ENCODE results near the gene FUT3. TPM values are rescaled to one million over a fixed set of nuclear protein-coding genes. Genes with fewer than 3 reads are reported as not detected.

FUT3 gene
- total RNA-seq, 1 donor from 2014 or later = 0.84 TPM

DNA sequence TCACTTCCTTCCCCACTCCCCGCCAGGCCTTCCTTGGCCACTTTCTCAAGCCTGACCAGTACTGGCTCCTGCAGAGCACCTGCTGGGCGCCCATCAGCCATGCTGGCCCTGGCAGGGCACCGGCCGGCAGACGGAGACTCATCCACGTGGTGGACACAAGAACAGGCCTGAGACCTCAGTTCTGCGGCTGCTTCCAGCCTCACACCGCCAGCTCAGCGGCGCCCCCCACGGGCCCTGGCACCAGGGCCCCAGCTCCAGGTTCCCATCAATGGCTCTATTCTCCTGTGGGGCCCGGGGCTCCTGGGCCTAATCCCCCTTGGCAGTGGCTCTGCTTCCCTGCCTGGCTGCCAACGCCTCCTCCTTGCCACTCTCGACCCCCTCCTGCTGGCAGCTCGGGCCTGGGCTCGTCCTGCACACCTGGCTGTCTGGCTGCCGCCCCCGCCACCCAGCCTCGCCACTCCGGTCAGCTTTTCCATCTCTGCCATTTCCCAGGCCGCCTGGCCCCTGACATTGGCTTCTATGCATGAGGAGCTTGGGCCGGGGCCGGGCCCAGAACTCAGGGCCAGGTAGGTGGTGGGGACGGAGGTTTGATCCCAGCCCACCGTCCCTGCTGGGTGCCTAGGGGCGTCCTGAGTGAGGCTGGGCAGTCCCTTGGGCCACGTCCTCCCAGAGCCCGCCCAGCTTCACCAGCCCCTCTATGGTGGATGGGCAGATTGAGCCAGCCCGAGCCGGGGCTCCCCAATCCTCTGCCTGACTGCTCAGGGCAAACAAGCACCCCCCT, 46.1 kb upstream of the FUT3 start:
- Mint-ChIP-seq H3K27ac (ENCODE audit: unreplicated experiment) (no peak overlapping the region), H3K9me3 (ENCODE audit: unreplicated experiment) (no peaks in the 10 kb centered on the region), H3K4me1 (ENCODE audit: low read depth, unreplicated experiment) (peaks cover 3% of the 10 kb centered on the region), H3K27me3 (ENCODE audit: low read depth, unreplicated experiment) (no peaks in the 10 kb centered on the region), H3K4me3 (ENCODE audit: unreplicated experiment) (no peak overlapping the region), H3K36me3 (ENCODE audit: low read depth, unreplicated experiment) (peaks cover 7% of the 10 kb centered on the region)
- H3K27me3 ChIP-seq (ENCODE audit: insufficient read depth, low read length) = no peaks in the 10 kb centered on the region
- no peak overlapping the region for H3K27ac ChIP-seq (ENCODE audit: low read depth, low read length)
- H3K4me3 ChIP-seq (ENCODE audit: insufficient read depth, low read depth, low read length) = no peak overlapping the region
- TF ChIP-seq, protein P1, sequence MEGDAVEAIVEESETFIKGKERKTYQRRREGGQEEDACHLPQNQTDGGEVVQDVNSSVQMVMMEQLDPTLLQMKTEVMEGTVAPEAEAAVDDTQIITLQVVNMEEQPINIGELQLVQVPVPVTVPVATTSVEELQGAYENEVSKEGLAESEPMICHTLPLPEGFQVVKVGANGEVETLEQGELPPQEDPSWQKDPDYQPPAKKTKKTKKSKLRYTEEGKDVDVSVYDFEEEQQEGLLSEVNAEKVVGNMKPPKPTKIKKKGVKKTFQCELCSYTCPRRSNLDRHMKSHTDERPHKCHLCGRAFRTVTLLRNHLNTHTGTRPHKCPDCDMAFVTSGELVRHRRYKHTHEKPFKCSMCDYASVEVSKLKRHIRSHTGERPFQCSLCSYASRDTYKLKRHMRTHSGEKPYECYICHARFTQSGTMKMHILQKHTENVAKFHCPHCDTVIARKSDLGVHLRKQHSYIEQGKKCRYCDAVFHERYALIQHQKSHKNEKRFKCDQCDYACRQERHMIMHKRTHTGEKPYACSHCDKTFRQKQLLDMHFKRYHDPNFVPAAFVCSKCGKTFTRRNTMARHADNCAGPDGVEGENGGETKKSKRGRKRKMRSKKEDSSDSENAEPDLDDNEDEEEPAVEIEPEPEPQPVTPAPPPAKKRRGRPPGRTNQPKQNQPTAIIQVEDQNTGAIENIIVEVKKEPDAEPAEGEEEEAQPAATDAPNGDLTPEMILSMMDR (IDR thresholded peaks at IDR 0.05; ENCODE audit: insufficient read depth, low read depth, low read length) = no peak
- TF ChIP-seq EZH2 (IDR thresholded peaks at IDR 0.05; ENCODE audit: insufficient read depth, low read length) = no peak
- no peak overlapping the region for H2AFZ ChIP-seq (ENCODE audit: low read depth, low read length)
- no peak overlapping the region for H3K4me2 ChIP-seq (ENCODE audit: low read length)
- peaks cover 48% of the 10 kb centered on the region for H3K79me2 ChIP-seq (ENCODE audit: insufficient read depth, low read length)
- peaks cover 5% of the 10 kb centered on the region for H3K4me1 ChIP-seq (ENCODE audit: insufficient read depth, low read length)
- no peak for DNase-seq (ENCODE audit: low read depth)
- peaks cover 69% of the 10 kb centered on the region for H4K20me1 ChIP-seq (ENCODE audit: insufficient read depth, low read length)
- FAIRE-seq = no peak
- no peak overlapping the region for H3K9ac ChIP-seq (ENCODE audit: low read length)
- peaks cover 5% of the 10 kb centered on the region for H3K36me3 ChIP-seq (ENCODE audit: insufficient read depth, low read length)
- H3K9me3 ChIP-seq (ENCODE audit: insufficient read depth, low read depth, low read length) = no peaks in the 10 kb centered on the region

GRCh38 chr19:5896365-5897076, 45.3 kb upstream of the FUT3 start:
- H3K36me3 Mint-ChIP-seq (ENCODE audit: low read depth, unreplicated experiment) = peaks cover 7% of the 10 kb centered on the region
- Histone ChIP-seq H2AFZ (ENCODE audit: low read depth, low read length) (no peak overlapping the region), H3K36me3 (ENCODE audit: insufficient read depth, low read length) (peaks cover 5% of the 10 kb centered on the region), H3K4me3 (ENCODE audit: insufficient read depth, low read depth, low read length) (no peak overlapping the region), H3K4me2 (ENCODE audit: low read length) (no peak overlapping the region), H3K27me3 (ENCODE audit: insufficient read depth, low read length) (no peaks in the 10 kb centered on the region), H3K4me1 (ENCODE audit: insufficient read depth, low read length) (peaks cover 8% of the 10 kb centered on the region), H3K9me3 (ENCODE audit: insufficient read depth, low read depth, low read length) (no peaks in the 10 kb centered on the region), H3K27ac (ENCODE audit: low read depth, low read length) (no peak overlapping the region), H3K79me2 (ENCODE audit: insufficient read depth, low read length) (peaks cover 41% of the 10 kb centered on the region), H4K20me1 (ENCODE audit: insufficient read depth, low read length) (peaks cover 66% of the 10 kb centered on the region), H3K9ac (ENCODE audit: low read length) (no peak overlapping the region)
- no peak for TF ChIP-seq EZH2 (IDR thresholded peaks at IDR 0.05; ENCODE audit: insufficient read depth, low read length)
- TF ChIP-seq, protein P1 (IDR thresholded peaks at IDR 0.05; ENCODE audit: insufficient read depth, low read depth, low read length) = no peak
- FAIRE-seq (no peak), DNase-seq (ENCODE audit: low read depth) (no peak)
- H3K27ac Mint-ChIP-seq (ENCODE audit: unreplicated experiment) = no peak overlapping the region
- no peaks in the 10 kb centered on the region for H3K27me3 Mint-ChIP-seq (ENCODE audit: low read depth, unreplicated experiment)
- no peak overlapping the region for H3K4me3 Mint-ChIP-seq (ENCODE audit: unreplicated experiment)
- no peaks in the 10 kb centered on the region for H3K4me1 Mint-ChIP-seq (ENCODE audit: low read depth, unreplicated experiment)
- no peaks in the 10 kb centered on the region for H3K9me3 Mint-ChIP-seq (ENCODE audit: unreplicated experiment)
